ENCODE measurements around the gene DRAXIN.

DNA sequence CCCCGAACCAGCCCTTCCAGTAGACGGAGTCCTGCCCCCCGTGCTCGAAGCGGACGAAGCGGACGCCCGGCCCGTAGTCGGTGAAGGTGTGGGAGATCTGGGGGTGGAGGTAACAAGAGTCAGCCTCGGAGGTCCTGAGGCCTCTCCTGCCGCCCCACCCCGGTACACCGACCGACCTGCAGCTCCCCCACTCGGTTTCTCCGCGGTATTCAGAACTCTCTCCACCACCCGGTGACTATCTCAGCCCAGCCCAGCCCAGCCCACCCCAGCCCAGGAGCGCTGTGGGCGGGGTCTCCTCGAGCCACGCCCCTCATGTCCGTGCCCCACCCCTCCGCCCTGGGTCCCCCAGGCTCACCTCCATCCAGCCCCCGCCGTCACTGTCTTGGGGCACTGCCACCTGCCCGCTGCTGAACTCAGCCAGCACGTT lies 42.8 kb upstream of the DRAXIN start:
- TF ChIP-seq, protein P1, sequence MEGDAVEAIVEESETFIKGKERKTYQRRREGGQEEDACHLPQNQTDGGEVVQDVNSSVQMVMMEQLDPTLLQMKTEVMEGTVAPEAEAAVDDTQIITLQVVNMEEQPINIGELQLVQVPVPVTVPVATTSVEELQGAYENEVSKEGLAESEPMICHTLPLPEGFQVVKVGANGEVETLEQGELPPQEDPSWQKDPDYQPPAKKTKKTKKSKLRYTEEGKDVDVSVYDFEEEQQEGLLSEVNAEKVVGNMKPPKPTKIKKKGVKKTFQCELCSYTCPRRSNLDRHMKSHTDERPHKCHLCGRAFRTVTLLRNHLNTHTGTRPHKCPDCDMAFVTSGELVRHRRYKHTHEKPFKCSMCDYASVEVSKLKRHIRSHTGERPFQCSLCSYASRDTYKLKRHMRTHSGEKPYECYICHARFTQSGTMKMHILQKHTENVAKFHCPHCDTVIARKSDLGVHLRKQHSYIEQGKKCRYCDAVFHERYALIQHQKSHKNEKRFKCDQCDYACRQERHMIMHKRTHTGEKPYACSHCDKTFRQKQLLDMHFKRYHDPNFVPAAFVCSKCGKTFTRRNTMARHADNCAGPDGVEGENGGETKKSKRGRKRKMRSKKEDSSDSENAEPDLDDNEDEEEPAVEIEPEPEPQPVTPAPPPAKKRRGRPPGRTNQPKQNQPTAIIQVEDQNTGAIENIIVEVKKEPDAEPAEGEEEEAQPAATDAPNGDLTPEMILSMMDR (conservative IDR thresholded peaks at IDR 0.05) = no peak
- TF ChIP-seq ZFX (IDR thresholded peaks at IDR 0.05) = no peak

Measured in C4-2B (cell line).